ENCODE results near the gene SLCO3A1.

DNA sequence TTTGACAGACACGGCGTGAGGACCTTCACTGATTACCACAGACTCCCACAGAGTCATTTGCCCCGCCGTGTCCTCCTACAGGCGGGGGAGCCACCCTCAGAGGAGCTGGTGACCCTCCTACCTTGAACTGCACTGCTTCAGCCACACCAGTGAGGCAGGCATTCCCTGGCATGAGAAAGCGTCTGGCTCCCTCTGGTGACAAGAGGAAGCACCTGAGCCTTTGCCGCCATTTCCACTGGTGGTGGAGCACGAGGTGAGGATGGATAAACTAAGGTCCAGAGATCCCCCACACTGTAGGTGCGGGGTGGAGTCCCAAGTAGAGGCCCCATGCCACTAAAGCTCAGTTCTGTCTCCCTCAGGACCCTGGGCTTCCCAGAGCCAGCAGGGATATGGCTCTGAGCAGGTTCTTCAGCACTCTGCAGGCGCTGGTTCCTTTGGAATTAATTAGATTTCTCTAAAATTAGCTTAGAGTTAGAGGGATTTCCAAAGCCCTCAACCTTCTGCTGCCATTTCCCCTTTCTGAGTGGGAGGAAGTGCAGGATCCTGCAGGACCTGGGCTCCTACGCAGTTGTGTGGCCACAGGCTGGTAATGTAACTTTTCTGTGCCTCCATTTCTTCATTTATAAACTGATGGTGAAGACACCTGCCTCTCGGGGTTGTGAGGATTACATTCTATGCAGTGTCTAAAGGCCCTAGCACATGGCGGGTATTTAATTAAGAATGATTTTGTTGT, 224.0 kb downstream of the SLCO3A1 start:
- TF ChIP-seq POLR2AphosphoS5 (IDR thresholded peaks at IDR 0.05; ENCODE audit: low read depth, low read length) (no peak), EGR1 (IDR thresholded peaks at IDR 0.05; ENCODE audit: low read depth) (no peak), YY1 (IDR thresholded peaks at IDR 0.05; ENCODE audit: extremely low read depth, insufficient replicate concordance, low read depth, low read length) (peak; percentile 78), EZH2phosphoT487 (IDR thresholded peaks at IDR 0.05; ENCODE audit: borderline replicate concordance) (no peak), FOSL1 (IDR thresholded peaks at IDR 0.05; ENCODE audit: low read depth) (no peak), JUND (IDR thresholded peaks at IDR 0.05) (no peak), SP1 (IDR thresholded peaks at IDR 0.05; ENCODE audit: low read depth) (no peak), ZFX (IDR thresholded peaks at IDR 0.05) (no peak)
- TF ChIP-seq, protein P1, sequence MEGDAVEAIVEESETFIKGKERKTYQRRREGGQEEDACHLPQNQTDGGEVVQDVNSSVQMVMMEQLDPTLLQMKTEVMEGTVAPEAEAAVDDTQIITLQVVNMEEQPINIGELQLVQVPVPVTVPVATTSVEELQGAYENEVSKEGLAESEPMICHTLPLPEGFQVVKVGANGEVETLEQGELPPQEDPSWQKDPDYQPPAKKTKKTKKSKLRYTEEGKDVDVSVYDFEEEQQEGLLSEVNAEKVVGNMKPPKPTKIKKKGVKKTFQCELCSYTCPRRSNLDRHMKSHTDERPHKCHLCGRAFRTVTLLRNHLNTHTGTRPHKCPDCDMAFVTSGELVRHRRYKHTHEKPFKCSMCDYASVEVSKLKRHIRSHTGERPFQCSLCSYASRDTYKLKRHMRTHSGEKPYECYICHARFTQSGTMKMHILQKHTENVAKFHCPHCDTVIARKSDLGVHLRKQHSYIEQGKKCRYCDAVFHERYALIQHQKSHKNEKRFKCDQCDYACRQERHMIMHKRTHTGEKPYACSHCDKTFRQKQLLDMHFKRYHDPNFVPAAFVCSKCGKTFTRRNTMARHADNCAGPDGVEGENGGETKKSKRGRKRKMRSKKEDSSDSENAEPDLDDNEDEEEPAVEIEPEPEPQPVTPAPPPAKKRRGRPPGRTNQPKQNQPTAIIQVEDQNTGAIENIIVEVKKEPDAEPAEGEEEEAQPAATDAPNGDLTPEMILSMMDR (IDR thresholded peaks at IDR 0.05 in 2 of 3, conservative IDR thresholded peaks at IDR 0.05 in 1 of 3; ENCODE audit: borderline replicate concordance in 1 of 3, insufficient read depth in 1 of 3, low read depth in 2 of 3, low read length in 2 of 3) = peak; percentile 71 to 86 (median 76)
- TF ChIP-seq, protein P2, sequence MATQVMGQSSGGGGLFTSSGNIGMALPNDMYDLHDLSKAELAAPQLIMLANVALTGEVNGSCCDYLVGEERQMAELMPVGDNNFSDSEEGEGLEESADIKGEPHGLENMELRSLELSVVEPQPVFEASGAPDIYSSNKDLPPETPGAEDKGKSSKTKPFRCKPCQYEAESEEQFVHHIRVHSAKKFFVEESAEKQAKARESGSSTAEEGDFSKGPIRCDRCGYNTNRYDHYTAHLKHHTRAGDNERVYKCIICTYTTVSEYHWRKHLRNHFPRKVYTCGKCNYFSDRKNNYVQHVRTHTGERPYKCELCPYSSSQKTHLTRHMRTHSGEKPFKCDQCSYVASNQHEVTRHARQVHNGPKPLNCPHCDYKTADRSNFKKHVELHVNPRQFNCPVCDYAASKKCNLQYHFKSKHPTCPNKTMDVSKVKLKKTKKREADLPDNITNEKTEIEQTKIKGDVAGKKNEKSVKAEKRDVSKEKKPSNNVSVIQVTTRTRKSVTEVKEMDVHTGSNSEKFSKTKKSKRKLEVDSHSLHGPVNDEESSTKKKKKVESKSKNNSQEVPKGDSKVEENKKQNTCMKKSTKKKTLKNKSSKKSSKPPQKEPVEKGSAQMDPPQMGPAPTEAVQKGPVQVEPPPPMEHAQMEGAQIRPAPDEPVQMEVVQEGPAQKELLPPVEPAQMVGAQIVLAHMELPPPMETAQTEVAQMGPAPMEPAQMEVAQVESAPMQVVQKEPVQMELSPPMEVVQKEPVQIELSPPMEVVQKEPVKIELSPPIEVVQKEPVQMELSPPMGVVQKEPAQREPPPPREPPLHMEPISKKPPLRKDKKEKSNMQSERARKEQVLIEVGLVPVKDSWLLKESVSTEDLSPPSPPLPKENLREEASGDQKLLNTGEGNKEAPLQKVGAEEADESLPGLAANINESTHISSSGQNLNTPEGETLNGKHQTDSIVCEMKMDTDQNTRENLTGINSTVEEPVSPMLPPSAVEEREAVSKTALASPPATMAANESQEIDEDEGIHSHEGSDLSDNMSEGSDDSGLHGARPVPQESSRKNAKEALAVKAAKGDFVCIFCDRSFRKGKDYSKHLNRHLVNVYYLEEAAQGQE (IDR thresholded peaks at IDR 0.05; ENCODE audit: low read depth) = no peak
- TF ChIP-seq, protein P3, sequence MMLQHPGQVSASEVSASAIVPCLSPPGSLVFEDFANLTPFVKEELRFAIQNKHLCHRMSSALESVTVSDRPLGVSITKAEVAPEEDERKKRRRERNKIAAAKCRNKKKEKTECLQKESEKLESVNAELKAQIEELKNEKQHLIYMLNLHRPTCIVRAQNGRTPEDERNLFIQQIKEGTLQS (IDR thresholded peaks at IDR 0.05) = no peak
- TF ChIP-seq, protein P4, sequence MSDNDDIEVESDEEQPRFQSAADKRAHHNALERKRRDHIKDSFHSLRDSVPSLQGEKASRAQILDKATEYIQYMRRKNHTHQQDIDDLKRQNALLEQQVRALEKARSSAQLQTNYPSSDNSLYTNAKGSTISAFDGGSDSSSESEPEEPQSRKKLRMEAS (IDR thresholded peaks at IDR 0.05) = peak; percentile 91

Data from HCT116 (cell line).